Panc1 (cell line): Measurements from ENCODE around the gene NR3C1.

ENCODE experiments used
- CTCF ChIP-seq: fragments of 450-650 bp; IDR thresholded peaks from 2 replicates; pipeline ENCODE4 v1.5.1; 2017; ENCODE audit warnings: mild to moderate bottlenecking
- POLR2AphosphoS5 ChIP-seq: IDR thresholded peaks from 2 replicates; pipeline ENCODE4 v1.6.1; 2012; ENCODE audit warnings: mild to moderate bottlenecking, low read depth, low read length, moderate library complexity
- SIN3A ChIP-seq: IDR thresholded peaks from 2 replicates; pipeline ENCODE4 v1.6.1; 2012; ENCODE audit warnings: low read depth, mild to moderate bottlenecking, low read length, moderate library complexity, borderline replicate concordance; ENCODE audit not compliant: insufficient read depth
- TF ChIP-seq, protein P1 (sequence below), 2 experiments: IDR thresholded peaks; 2 replicates each; pipeline ENCODE4 v1.6.1; 2011 to 2012; ENCODE audit warnings: low read depth in 2 of 2, control low read depth in 1 of 2, low read length in 1 of 2, mild to moderate bottlenecking in 1 of 2, moderate library complexity in 1 of 2; ENCODE audit not compliant: insufficient read depth in 1 of 2

DNA sequence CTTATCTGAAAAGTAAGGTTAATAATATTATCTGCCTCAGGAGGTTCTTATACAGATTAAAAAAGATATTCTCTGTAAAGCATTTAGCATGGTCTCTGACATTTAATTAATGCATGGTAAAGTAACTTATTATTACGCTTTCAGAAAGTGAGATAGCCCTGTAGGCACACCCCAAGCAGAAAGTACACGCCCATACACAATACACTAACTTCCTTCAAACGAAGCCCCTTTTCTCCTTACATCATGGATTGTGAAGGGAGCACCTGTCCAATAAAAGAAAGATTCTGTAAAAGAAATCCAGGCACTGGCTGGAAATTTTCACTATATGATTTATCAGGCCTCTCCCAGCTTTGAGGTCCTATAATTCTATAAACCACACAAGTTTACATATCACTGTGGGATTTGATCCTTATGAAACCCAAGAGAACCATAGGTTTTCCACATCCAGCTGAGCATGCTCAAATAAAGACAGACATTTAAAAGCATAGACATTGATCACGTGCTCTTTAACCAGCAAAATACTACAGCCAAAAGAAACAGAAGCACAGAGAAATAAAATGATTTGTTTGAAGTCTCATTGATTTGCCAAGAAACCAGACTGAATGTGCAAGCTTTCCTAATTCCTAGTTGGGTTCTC lies 14.1 kb upstream of the NR3C1 start:
- no peak for TF ChIP-seq POLR2AphosphoS5
- TF ChIP-seq, protein P1, sequence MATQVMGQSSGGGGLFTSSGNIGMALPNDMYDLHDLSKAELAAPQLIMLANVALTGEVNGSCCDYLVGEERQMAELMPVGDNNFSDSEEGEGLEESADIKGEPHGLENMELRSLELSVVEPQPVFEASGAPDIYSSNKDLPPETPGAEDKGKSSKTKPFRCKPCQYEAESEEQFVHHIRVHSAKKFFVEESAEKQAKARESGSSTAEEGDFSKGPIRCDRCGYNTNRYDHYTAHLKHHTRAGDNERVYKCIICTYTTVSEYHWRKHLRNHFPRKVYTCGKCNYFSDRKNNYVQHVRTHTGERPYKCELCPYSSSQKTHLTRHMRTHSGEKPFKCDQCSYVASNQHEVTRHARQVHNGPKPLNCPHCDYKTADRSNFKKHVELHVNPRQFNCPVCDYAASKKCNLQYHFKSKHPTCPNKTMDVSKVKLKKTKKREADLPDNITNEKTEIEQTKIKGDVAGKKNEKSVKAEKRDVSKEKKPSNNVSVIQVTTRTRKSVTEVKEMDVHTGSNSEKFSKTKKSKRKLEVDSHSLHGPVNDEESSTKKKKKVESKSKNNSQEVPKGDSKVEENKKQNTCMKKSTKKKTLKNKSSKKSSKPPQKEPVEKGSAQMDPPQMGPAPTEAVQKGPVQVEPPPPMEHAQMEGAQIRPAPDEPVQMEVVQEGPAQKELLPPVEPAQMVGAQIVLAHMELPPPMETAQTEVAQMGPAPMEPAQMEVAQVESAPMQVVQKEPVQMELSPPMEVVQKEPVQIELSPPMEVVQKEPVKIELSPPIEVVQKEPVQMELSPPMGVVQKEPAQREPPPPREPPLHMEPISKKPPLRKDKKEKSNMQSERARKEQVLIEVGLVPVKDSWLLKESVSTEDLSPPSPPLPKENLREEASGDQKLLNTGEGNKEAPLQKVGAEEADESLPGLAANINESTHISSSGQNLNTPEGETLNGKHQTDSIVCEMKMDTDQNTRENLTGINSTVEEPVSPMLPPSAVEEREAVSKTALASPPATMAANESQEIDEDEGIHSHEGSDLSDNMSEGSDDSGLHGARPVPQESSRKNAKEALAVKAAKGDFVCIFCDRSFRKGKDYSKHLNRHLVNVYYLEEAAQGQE (IDR thresholded peaks at IDR 0.05; ENCODE audit: insufficient read depth in 1 of 2, low read depth in 2 of 2, low read length in 1 of 2) = no peak
- TF ChIP-seq CTCF = no peak
- no peak for TF ChIP-seq SIN3A
